ENCODE results near the gene TPSG1.
"Not testable (repeated sequence)": the region's sequence is repeated elsewhere in the genome, so short reads cannot be mapped to it uniquely, and the experiment has no call there.

TPSG1 gene

GRCh38 chr16:1256874-1257322, 31.8 kb upstream of the TPSG1 start:
- no peak for DNase-seq (ENCODE audit: low read depth)

DNA sequence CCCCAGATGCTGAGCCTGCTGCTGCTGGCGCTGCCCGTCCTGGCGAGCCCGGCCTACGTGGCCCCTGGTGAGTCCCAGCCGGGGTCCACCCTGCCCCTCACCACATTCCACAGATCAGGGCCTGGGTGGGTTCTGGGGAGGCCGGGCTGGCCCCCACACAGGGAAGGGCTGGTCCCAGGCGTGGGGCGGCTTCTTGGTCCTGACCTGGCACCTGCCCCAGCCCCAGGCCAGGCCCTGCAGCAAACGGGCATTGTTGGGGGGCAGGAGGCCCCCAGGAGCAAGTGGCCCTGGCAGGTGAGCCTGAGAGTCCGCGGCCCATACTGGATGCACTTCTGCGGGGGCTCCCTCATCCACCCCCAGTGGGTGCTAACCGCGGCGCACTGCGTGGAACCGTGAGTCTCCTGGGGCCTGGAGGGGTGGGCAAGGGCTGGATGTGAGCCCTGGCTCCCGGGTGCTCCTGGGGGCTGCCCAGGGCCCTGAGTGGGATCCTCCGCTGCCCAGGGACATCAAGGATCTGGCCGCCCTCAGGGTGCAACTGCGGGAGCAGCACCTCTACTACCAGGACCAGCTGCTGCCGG, 31.3 kb upstream of the TPSG1 start:
- not testable (repeated sequence) for DNase-seq (ENCODE audit: low read depth)

- not testable (repeated sequence) for DNase-seq (ENCODE audit: low read depth)
Observed at GRCh38 chr16:1255276-1256122, 30.4 kb upstream of the TPSG1 start, which contains the start of gene TPSD1. Gene TPSD1 (plus strand): TSS chr16:1256069. CDS start chr16:1256281, 212 bp downstream.

GRCh38 chr16:1254821-1255220, 29.8 kb upstream of the TPSG1 start:
- not testable (repeated sequence) for DNase-seq (ENCODE audit: low read depth)

- not testable (repeated sequence) for DNase-seq (ENCODE audit: low read depth)
Observed at GRCh38 chr16:1253701-1254364, 28.8 kb upstream of the TPSG1 start.

GRCh38 chr16:1249031-1249755, 24.1 kb upstream of the TPSG1 start:
- not testable (repeated sequence) for DNase-seq (ENCODE audit: low read depth)

DNA sequence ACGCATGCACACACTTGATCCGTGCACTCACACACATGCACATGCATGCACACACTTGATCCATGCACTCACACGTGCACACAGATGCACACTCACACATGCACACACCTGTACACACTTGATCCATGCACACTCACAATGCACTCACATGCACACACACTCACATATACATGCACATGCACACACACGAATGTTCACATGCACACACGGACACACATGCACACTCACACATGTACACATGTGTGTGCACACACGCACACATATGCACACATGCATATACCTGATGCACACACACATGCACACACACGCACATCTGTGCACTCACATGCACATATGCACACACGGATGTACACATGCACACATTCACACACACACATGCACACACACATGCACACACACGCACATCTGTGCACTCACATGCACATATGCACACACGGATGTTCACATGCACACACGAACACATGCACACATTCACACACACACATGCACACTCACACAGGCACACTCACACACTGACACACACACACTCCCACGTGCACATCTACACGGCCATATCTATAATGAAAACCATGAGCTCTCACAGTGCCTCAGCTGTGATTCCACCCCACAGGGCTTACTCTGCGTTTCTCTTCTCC, 23.0 kb upstream of the TPSG1 start:
- not testable (repeated sequence) for DNase-seq (ENCODE audit: low read depth)

GRCh38 chr16:1245452-1246020, 20.5 kb upstream of the TPSG1 start:
- no peak for DNase-seq (ENCODE audit: low read depth)

DNA sequence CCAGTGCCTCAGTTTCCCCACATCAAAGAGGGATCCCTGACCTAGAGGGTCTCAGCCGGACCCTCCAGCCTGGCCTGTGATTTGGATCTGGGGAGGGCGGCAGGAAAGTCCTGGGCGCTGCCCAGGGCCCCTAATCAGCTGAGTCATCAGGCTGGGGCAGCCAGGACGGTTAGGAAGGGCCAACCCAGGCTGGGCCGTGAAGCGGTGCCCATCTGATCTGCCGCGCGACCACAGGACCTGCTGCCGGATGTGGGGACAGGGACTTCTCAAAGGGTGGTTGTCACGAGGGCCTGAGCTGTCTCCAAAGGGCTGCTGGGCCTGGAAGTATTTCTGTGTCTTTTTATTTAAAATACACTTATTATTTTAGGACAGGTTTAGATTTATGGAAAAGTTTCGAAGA, 19.8 kb upstream of the TPSG1 start:
- no peak for DNase-seq (ENCODE audit: low read depth)

- not testable (repeated sequence) for DNase-seq (ENCODE audit: low read depth)
Observed at GRCh38 chr16:1243907-1244850, 19.1 kb upstream of the TPSG1 start.

DNA sequence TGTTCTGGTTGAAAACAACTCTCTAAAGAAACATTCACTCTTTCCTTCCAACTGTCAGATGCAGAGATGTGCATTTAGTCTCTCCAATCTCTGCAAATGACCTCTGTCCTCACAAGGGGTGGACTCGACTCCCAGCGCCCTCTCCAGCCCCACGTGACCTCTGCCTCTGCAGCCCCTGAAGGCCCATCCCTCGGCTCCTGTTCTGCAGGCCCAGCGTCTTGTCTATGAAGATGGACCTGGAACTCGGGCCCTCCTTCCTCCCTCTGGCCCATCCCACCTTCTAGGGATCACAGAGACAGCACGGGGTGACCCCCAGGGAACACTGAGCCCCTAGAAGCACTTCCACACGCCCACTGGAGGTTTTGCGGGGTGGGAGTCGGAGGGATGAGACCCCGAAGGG, 18.3 kb upstream of the TPSG1 start:
- not testable (repeated sequence) for DNase-seq (ENCODE audit: low read depth)

DNA sequence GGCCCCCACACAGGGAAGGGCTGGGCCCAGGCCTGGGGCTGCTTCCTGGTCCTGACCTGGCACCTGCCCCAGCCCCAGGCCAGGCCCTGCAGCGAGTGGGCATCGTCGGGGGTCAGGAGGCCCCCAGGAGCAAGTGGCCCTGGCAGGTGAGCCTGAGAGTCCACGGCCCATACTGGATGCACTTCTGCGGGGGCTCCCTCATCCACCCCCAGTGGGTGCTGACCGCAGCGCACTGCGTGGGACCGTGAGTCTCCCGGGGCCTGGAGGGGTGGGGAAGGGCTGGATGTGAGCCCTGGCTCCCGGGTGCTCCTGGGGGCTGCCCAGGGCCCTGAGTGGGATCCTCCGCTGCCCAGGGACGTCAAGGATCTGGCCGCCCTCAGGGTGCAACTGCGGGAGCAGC, 16.0 kb upstream of the TPSG1 start:
- not testable (repeated sequence) for DNase-seq (ENCODE audit: low read depth)

GRCh38 chr16:1240436-1240835, 15.4 kb upstream of the TPSG1 start, which contains the start of gene TPSAB1:
Gene TPSAB1 (plus strand): TSS chr16:1240705. CDS start chr16:1240939, 234 bp downstream.
- not testable (repeated sequence) for DNase-seq (ENCODE audit: low read depth)

GRCh38 chr16:1239575-1239974, 14.5 kb upstream of the TPSG1 start:
- DNase-seq (ENCODE audit: low read depth): not testable (repeated sequence)

GRCh38 chr16:1238909-1239308, 13.8 kb upstream of the TPSG1 start:
- DNase-seq (ENCODE audit: low read depth): not testable (repeated sequence)

GRCh38 chr16:1237990-1238389, 12.9 kb upstream of the TPSG1 start:
- DNase-seq (ENCODE audit: low read depth): no peak

- DNase-seq (ENCODE audit: low read depth): not testable (repeated sequence)
Observed at GRCh38 chr16:1236659-1237058, 11.6 kb upstream of the TPSG1 start.

GRCh38 chr16:1232049-1232748, 7.1 kb upstream of the TPSG1 start:
- DNase-seq (ENCODE audit: low read depth): not testable (repeated sequence)

- DNase-seq (ENCODE audit: low read depth): not testable (repeated sequence)
Observed at GRCh38 chr16:1231301-1231700, 6.2 kb upstream of the TPSG1 start.
